ENCODE results near the gene NEU4.

DNA sequence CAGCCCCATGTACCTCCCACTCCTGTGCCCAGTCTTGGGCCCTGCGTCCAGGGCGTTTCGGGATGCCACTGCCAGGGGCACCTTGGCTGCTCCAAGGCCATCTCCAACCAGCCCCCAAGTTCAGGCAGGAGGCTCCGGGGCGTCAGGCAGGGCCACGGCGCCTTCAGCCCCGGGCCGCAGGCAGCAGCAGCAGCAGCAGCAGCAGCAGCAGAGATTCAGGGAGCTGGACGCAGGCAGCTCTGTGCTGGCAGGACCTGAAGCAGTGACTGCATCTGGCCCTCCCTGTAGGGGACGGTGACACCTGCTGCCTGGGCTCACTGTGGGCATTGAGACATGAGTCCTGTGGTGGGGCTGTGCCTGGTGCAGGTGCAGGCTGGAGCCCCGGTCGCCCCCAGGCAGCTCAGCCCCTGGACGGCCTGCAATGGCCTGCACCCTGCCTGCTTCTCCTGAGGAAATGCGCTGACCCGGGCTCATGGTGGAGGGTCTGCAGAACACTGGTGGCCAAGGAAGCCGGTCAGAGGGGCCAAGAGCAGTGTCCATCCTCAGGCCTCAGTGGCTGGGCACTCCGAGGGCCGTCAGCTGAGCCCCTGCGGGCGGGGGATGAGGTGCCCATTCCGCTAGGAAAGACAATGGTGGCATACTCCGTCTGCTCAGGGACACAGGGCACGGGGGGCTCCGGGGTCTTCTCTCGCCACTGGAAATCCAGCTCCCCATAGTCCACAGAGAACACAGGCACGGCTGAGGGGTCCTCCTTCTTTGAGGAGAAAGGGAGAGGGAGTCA is 41.7 kb downstream of the NEU4 start:
- no peak for TF ChIP-seq FOXA1 (IDR thresholded peaks at IDR 0.05)
- TF ChIP-seq SP1 (IDR thresholded peaks at IDR 0.05): no peak
- TF ChIP-seq ARNT (IDR thresholded peaks at IDR 0.05): no peak
- TF ChIP-seq FOXK2 (IDR thresholded peaks at IDR 0.05): no peak
- TF ChIP-seq TARDBP (IDR thresholded peaks at IDR 0.05): no peak
- TF ChIP-seq BHLHE40 (IDR thresholded peaks at IDR 0.05; ENCODE audit: borderline replicate concordance): no peak
- TF ChIP-seq L3MBTL2 (conservative IDR thresholded peaks at IDR 0.05): no peak
- TF ChIP-seq ELF4 (IDR thresholded peaks at IDR 0.05): no peak
- TF ChIP-seq NFRKB (IDR thresholded peaks at IDR 0.05): no peak
- TF ChIP-seq SUZ12 (IDR thresholded peaks at IDR 0.05): no peak
- TF ChIP-seq ZNF384 (IDR thresholded peaks at IDR 0.05): no peak

All from HEK293T (cell line).